Measurements from ENCODE around the gene ADIPOQ.

- TF ChIP-seq FOSL2 (CRISPR knock-in tag; IDR thresholded peaks at IDR 0.05) (no peak), ZMYM4 (CRISPR knock-in tag; IDR thresholded peaks at IDR 0.05) (no peak), ZNF766 (CRISPR knock-in tag; IDR thresholded peaks at IDR 0.05; ENCODE audit: borderline replicate concordance) (no peak), ZNF513 (CRISPR knock-in tag; conservative IDR thresholded peaks at IDR 0.05) (no peak), PBX3 (CRISPR knock-in tag; IDR thresholded peaks at IDR 0.05; ENCODE audit: borderline replicate concordance) (no peak)
These were observed 7.0 kb downstream of the ADIPOQ start for GRCh38 chr3:186849374-186849975.
